ENCODE data around the gene CCDC57. TPM values are rescaled to one million over a fixed set of nuclear protein-coding genes. Genes with fewer than 3 reads are reported as not detected.

Gene CCDC57
- total and polyA plus RNA-seq, 2 experiments from 2014 or later, result 15.7 to 29.8 TPM

DNA sequence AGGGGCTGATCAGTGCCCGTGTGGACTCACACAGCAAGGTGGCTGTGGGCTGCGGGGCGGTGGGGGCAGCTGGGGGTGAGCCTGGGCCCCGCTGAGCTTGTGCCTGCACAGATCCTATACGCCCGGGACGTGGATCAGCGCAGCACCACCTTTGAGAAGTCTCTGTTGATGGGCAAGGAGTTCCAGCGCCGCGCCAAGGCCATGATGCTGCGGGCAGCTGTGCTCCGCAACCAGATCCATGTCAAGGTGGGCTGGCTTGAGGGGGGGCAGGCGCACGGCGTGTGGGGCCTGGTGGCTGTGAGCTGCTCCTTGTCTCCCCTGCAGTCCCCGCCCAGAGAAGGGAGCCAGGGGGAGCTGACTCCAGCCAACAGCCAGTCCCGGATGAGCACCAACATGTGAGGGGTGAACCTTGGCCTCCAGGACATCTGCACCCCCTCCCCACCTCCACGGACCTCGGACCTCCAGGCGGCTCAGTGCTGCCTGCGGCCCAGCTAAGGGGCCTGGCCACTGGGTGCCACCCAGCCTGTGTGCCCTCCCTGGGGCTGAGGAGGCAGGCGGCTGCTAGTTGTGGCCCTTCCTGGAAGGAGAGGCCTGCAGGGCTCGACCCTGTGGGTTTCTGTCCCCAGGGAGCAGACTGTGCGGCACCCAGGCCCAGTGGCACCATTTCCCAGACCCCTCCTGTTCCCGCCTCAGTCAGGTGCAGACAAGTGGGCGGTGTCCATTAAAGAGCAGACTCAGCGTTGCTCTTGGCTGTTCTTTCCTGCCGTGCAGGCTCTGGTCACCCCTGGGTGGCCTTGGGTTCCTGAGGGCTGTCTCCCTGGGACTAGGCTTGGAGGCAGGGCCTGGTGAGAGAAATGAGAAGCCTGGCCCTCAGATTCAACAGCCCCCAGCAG, 155.7 kb downstream of the CCDC57 start:
- Histone ChIP-seq H4K20me1 (ENCODE audit: insufficient read depth, poor library complexity, severe bottlenecking) (peaks cover 3% of the 10 kb centered on the region), H2AFZ (no peak overlapping the region), H3K4me2 (no peak overlapping the region), H3K27ac (no peak overlapping the region), H3K4me1 (ENCODE audit: insufficient read depth) (peaks cover 8% of the 10 kb centered on the region), H3K79me2 (peaks cover 15% of the 10 kb centered on the region), H3K9me3 (ENCODE audit: low read depth) (no peaks in the 10 kb centered on the region), H3K4me3 (no peak overlapping the region), H3K27me3 (no peaks in the 10 kb centered on the region), H3K36me3 (replicated peaks; ENCODE audit: insufficient read depth, low read depth) (no peaks in the 10 kb centered on the region), H3K9me2 (replicated peaks; ENCODE audit: insufficient read depth) (no peaks in the 10 kb centered on the region)
- WGBS (ENCODE audit: low lambda C conversion rate, missing lambda C conversion rate), result 92% methylated on average over 28 of the region's 29 CpGs
- DNase-seq (ENCODE audit: low spot score), result no peak
- TF ChIP-seq EZH2phosphoT487 (IDR thresholded peaks at IDR 0.05; ENCODE audit: low read depth, severe bottlenecking, unreplicated experiment), result no peak
- TF ChIP-seq CTCF (IDR thresholded peaks at IDR 0.05; ENCODE audit: poor library complexity), result no peak
- TF ChIP-seq EZH2 (IDR thresholded peaks at IDR 0.05; ENCODE audit: borderline replicate concordance), result no peak

DNA sequence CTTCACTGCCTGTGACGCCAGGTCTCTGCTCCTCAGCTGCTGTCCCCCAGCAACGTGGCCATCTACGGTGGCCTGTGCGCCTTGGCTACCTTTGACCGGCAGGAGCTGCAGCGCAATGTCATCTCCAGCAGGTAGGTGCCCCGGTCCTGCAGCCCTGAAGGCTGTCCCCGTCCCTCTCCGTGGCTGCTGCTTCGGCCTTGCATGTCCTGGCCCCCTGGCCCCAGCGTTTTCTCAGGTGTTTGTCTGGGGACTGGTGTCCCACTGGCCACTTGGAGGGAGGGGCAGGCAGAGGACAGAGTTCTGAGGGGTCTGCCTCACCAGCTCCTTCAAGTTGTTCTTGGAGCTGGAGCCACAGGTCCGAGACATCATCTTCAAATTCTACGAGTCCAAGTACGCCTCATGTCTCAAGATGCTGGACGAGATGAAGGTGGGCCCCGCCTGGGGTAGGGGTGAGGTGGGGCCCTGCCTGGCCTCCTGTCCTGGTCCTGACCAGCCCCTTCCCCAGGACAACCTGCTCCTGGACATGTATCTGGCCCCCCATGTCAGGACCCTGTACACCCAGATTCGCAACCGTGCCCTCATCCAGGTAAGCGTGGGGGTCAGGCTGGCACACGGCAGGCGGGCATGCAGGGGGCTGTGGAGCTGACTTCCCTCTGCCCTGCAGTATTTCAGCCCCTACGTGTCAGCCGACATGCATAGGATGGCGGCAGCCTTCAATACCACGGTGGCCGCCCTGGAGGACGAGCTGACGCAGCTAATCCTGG, 156.5 kb downstream of the CCDC57 start:
- H3K27ac ChIP-seq, result no peak overlapping the region
- TF ChIP-seq CTCF (IDR thresholded peaks at IDR 0.05; ENCODE audit: poor library complexity) (no peak), EZH2 (IDR thresholded peaks at IDR 0.05; ENCODE audit: borderline replicate concordance) (no peak), EZH2phosphoT487 (IDR thresholded peaks at IDR 0.05; ENCODE audit: low read depth, severe bottlenecking, unreplicated experiment) (no peak)
- H3K79me2 ChIP-seq, result peaks cover 17% of the 10 kb centered on the region
- no peaks in the 10 kb centered on the region for H3K27me3 ChIP-seq
- no peak overlapping the region for H3K4me2 ChIP-seq
- H2AFZ ChIP-seq, result no peak overlapping the region
- 95% methylated on average over 28 of the region's 28 CpGs for WGBS (ENCODE audit: low lambda C conversion rate, missing lambda C conversion rate)
- H3K9me3 ChIP-seq (ENCODE audit: low read depth), result no peaks in the 10 kb centered on the region
- H3K4me1 ChIP-seq (ENCODE audit: insufficient read depth), result peaks cover 8% of the 10 kb centered on the region
- no peaks in the 10 kb centered on the region for H3K9me2 ChIP-seq (replicated peaks; ENCODE audit: insufficient read depth)
- no peak for DNase-seq (ENCODE audit: low spot score)
- no peak overlapping the region for H3K4me3 ChIP-seq
- H3K36me3 ChIP-seq (replicated peaks; ENCODE audit: insufficient read depth, low read depth), result no peaks in the 10 kb centered on the region
- H4K20me1 ChIP-seq (ENCODE audit: insufficient read depth, poor library complexity, severe bottlenecking), result peaks cover 3% of the 10 kb centered on the region

DNA sequence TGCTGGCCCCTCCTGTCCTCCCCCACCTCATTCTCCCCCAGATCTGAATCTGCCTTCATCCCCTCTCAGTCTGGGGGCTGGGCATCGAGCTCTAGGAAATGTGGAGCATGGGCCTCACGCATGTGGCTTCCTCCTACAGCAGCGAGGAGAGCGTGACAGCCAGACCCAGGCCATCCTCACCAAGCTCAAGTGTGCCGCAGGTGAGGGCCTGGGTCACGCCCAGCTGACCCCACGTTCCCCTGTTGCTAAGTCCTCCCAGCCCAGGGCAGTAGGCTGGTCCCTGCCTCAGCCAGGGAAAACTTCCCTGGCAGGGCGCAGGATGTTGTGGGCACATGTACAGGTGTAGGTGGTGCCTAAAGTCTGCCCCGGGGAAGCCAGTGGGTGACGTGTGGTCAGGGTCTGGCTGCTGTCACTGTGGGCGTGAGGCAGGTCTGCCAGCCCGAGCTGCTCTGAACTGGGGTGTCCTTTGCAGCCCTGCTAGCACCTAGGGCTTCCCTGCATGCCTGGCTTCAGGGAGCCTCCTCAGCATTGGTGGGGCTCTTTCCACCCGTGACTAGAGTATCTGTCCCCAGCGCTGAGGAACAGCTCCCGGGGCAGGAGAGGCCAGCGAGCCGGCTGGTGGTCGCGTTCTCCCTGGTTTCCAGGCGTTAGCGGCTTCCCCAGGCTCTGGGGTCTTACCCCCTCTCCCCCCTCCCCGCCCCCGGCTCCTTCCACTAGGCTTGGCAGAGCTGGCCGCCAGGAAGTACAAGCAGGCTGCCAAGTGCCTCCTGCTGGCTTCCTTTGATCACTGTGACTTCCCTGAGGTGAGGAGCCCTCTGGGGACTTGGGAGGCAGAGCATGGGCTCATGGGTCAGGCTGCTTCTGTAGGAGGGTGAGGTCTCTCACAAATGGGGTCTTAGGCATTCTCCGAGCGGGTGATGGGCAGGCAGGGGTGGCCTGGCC, 157.3 kb downstream of the CCDC57 start:
- Histone ChIP-seq H2AFZ (no peak overlapping the region), H3K9me3 (ENCODE audit: low read depth) (no peaks in the 10 kb centered on the region), H3K27ac (no peak overlapping the region), H3K4me1 (ENCODE audit: insufficient read depth) (peaks cover 13% of the 10 kb centered on the region), H3K79me2 (peaks cover 25% of the 10 kb centered on the region), H3K36me3 (replicated peaks; ENCODE audit: insufficient read depth, low read depth) (no peaks in the 10 kb centered on the region), H3K4me3 (no peak overlapping the region), H3K4me2 (no peak overlapping the region), H3K9me2 (replicated peaks; ENCODE audit: insufficient read depth) (no peaks in the 10 kb centered on the region), H3K27me3 (no peaks in the 10 kb centered on the region), H4K20me1 (ENCODE audit: insufficient read depth, poor library complexity, severe bottlenecking) (peaks cover 3% of the 10 kb centered on the region)
- no peak for TF ChIP-seq EZH2 (IDR thresholded peaks at IDR 0.05; ENCODE audit: borderline replicate concordance)
- TF ChIP-seq CTCF (IDR thresholded peaks at IDR 0.05; ENCODE audit: poor library complexity), result no peak
- no peak for TF ChIP-seq EZH2phosphoT487 (IDR thresholded peaks at IDR 0.05; ENCODE audit: low read depth, severe bottlenecking, unreplicated experiment)
- DNase-seq (ENCODE audit: low spot score), result no peak
- WGBS (ENCODE audit: low lambda C conversion rate, missing lambda C conversion rate), result 93% methylated on average over 17 of the region's 26 CpGs

All from hepatocyte (in vitro differentiated cells).